Activated CD4-positive, alpha-beta T cell treated with anti-CD3 and anti-CD28 coated beads for 36 hours (primary cell): ENCODE results near the gene IMP3. TPM values are rescaled to one million over a fixed set of nuclear protein-coding genes. Genes with fewer than 3 reads are reported as not detected.

Experiments
- ATAC-seq: fragments of 200-7000 bp; cut with Tn5 transposase; one replicate; pipeline ENCODE4 v1.10.0; 2021; ENCODE audit warnings: mild to moderate bottlenecking, moderate library complexity
- CTCF ChIA-PET: fragments of 350-600 bp; sonication (Branson Sonifier 250); formaldehyde crosslinking; loops from one replicate; lab custom pipeline; 2021; ENCODE audit warnings: antibody characterized with exemption; lab: Charles Lee
- POLR2A ChIA-PET: fragments of 350-600 bp; sonication (Branson Sonifier 250); formaldehyde crosslinking; loops from one replicate; lab custom pipeline; 2021; ENCODE audit warnings: antibody characterized with exemption, inconsistent platforms; lab: Charles Lee
- DNase-seq: peaks from one replicate; pipeline ENCODE4 v3.0.0-alpha.2; 2020
- H3K27ac Mint-ChIP-seq: one replicate; pipeline ENCODE4 v1.8.0; 2021; ENCODE audit warnings: mixed read lengths
- H3K27me3 Mint-ChIP-seq: one replicate; pipeline ENCODE4 v1.8.0; 2021; ENCODE audit warnings: mixed read lengths
- H3K36me3 Mint-ChIP-seq: one replicate; pipeline ENCODE4 v1.8.0; 2021; ENCODE audit warnings: low read depth, mixed read lengths
- H3K4me1 Mint-ChIP-seq: one replicate; pipeline ENCODE4 v1.8.0; 2021; ENCODE audit warnings: mixed read lengths
- H3K4me3 Mint-ChIP-seq: one replicate; pipeline ENCODE4 v1.8.0; 2021; ENCODE audit warnings: mild to moderate bottlenecking, moderate library complexity, mixed read lengths
- H3K9me3 Mint-ChIP-seq: one replicate; pipeline ENCODE4 v1.8.0; 2021; ENCODE audit warnings: low read depth, mixed read lengths
- intact Hi-C, 2 experiments: fragments of 100-400 bp; cut with DNase I in 1 of 2; cut with micrococcal nuclease in 1 of 2; formaldehyde crosslinking; loops; one replicate each; pipeline versions ENCODE4 v1.14.2 to v1.15.1; 2022 to 2024; cut with DNase I, micrococcal nuclease
- total RNA-seq, 2 experiments: library from RNA; stranded (reverse); gene quantifications; one replicate each; pipeline ENCODE4 v1.2.3, GENCODE V29; 2021

The IMP3 gene
- total RNA-seq, 2 experiments from 2014 or later, result 80.3 to 87.5 TPM

- CTCF ChIA-PET, result no interaction called here
- no peaks in the 10 kb centered on the region for H3K36me3 Mint-ChIP-seq
- no peaks in the 10 kb centered on the region for H3K27me3 Mint-ChIP-seq
- DNase-seq, result no peak
- no peak overlapping the region for H3K4me3 Mint-ChIP-seq
- POLR2A ChIA-PET, result no interaction called here
- H3K4me1 Mint-ChIP-seq, result no peaks in the 10 kb centered on the region
- H3K27ac Mint-ChIP-seq, result no peak overlapping the region
- ATAC-seq, result no peak
- no peaks in the 10 kb centered on the region for H3K9me3 Mint-ChIP-seq
- intact Hi-C loops, result no loop called here
These were observed 19.2 kb upstream of the IMP3 start for GRCh38 chr15:75659141-75659771.

- no peak overlapping the region for H3K4me3 Mint-ChIP-seq
- ATAC-seq (no peak), DNase-seq (no peak)
- H3K27me3 Mint-ChIP-seq, result no peaks in the 10 kb centered on the region
- H3K36me3 Mint-ChIP-seq, result no peaks in the 10 kb centered on the region
- no peaks in the 10 kb centered on the region for H3K9me3 Mint-ChIP-seq
- CTCF ChIA-PET, result no interaction called here
- peaks cover 3% of the 10 kb centered on the region for H3K4me1 Mint-ChIP-seq
- intact Hi-C loops, result no loop called here
- H3K27ac Mint-ChIP-seq, result no peak overlapping the region
- POLR2A ChIA-PET, result no interaction called here
These were observed 16.8 kb upstream of the IMP3 start for GRCh38 chr15:75656813-75657212.

DNA sequence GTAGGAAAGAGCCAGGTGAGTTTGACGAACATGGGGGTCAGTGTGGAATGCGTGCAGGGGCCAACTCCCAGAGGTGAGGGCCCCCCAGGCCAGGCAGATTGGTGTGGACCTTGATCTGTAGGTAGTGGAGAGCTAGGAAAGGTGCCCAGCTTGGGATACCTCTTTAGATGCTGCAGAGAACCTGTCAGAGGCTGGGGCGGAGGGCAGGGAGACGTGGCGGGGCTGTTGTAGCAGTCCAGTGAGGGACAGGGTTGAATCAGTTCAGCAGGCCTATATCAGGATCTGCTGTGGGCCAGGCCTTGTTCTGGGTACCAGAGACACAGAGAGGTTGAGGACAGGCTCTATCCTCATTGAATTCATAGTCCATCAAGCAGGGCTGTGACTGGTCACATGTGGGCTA is 16.3 kb upstream of the IMP3 start:
- intact Hi-C loops, result no loop called here
- no peak overlapping the region for H3K27ac Mint-ChIP-seq
- DNase-seq (no peak), ATAC-seq (no peak)
- no peaks in the 10 kb centered on the region for H3K9me3 Mint-ChIP-seq
- ChIA-PET POLR2A (no interaction called here), CTCF (no interaction called here)
- no peaks in the 10 kb centered on the region for H3K36me3 Mint-ChIP-seq
- no peaks in the 10 kb centered on the region for H3K27me3 Mint-ChIP-seq
- H3K4me3 Mint-ChIP-seq, result no peak overlapping the region
- H3K4me1 Mint-ChIP-seq, result peaks cover 5% of the 10 kb centered on the region

GRCh38 chr15:75655931-75656330 is 15.9 kb upstream of the IMP3 start:
- H3K27ac Mint-ChIP-seq, result no peak overlapping the region
- intact Hi-C loops, result no loop called here
- CTCF ChIA-PET, result interaction anchor here (0.7 kb wide), 1 partner anchor 337 kb away, joined by 3 read pairs; no protein-coding TSS in a partner anchor

GRCh38 chr15:75654201-75654907 is 14.3 kb upstream of the IMP3 start:
- CTCF ChIA-PET, result interaction anchor here (0.7 kb wide), 1 partner anchor 15 kb away, joined by 3 read pairs; no protein-coding TSS in a partner anchor
- DNase-seq, result no peak
- peaks cover 11% of the 10 kb centered on the region for H3K4me1 Mint-ChIP-seq
- H3K36me3 Mint-ChIP-seq, result no peaks in the 10 kb centered on the region
- intact Hi-C loops, result no loop called here
- POLR2A ChIA-PET, result no interaction called here
- H3K9me3 Mint-ChIP-seq, result no peaks in the 10 kb centered on the region
- H3K27ac Mint-ChIP-seq, result no peak overlapping the region
- H3K27me3 Mint-ChIP-seq, result no peaks in the 10 kb centered on the region
- no peak for ATAC-seq
- no peak overlapping the region for H3K4me3 Mint-ChIP-seq

More at GRCh38 chr15:75655931-75656330, 15.9 kb upstream of the IMP3 start:
- Mint-ChIP-seq H3K36me3 (no peaks in the 10 kb centered on the region), H3K4me3 (no peak overlapping the region), H3K4me1 (peaks cover 9% of the 10 kb centered on the region), H3K9me3 (no peaks in the 10 kb centered on the region), H3K27me3 (no peaks in the 10 kb centered on the region)
- POLR2A ChIA-PET, result no interaction called here
- ATAC-seq (no peak), DNase-seq (no peak)

DNA sequence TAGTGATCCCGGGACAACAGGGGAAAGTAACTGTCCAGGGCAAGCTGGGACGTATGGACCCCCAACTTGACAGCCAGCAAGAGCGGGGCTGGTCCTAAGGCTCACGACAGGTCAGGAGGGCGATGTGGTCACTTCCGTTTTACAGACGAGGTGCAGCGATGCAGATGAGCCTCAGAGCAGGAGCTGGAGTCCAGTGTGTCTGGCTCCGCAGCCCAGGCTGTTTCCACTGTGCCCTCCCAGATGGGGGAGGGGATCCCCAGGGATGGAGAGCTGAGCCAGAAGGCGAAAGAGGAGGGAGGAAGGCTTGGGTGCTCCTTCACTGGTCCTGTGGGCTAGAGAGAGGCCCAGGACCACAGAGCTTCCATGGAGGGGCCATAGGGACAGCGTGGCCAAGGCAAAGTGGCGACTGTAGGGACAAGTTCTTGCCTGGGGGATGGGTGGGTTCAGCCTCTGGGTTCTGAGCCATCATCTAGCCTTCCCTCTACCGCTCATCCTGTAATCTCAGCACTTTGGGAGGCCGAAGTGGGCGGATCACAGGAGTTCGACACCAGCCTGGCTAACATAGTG is 13.4 kb upstream of the IMP3 start:
- ChIA-PET CTCF (no interaction called here), POLR2A (no interaction called here)
- DNase-seq (no peak), ATAC-seq (no peak)
- H3K27ac Mint-ChIP-seq, result no peak overlapping the region
- no peaks in the 10 kb centered on the region for H3K9me3 Mint-ChIP-seq
- no peak overlapping the region for H3K4me3 Mint-ChIP-seq
- no peaks in the 10 kb centered on the region for H3K36me3 Mint-ChIP-seq
- intact Hi-C loops, result no loop called here
- no peaks in the 10 kb centered on the region for H3K27me3 Mint-ChIP-seq
- peaks cover 11% of the 10 kb centered on the region for H3K4me1 Mint-ChIP-seq

DNA sequence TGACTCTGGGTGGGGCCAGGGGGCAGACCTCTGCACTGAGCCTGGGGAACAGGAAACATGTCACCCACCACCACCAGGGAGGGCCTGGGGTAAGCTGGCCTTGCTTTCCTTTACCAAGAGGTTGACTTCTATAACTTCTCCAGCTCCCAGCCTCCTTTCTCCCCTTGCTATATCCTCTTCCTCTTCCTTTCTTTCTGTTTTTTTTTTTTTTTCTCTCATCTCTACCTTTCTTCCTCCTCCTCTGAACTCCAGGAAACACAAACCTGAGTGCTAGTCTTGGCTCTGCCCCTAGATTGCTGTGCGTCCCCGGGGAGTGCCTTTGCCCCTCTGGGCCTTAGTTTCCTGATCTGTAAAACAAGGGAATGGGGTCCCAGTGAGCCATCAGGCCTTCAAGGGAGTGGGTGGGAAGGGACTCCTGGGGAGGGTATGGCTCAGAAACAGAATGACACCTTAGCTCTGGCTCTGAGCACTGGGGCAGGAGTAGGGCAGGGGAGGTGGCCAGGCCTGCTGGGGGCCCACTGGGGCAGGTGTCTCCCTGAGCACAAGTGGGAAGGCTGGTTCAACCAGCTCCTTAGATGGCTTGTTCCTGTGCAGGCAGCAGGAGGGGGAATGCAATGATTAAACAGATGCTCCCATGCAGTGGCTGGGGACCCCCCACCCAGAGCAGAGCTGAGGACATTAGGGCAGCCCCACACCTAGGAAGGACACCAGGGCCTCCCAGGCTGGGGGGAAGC is 12.0 kb upstream of the IMP3 start:
- intact Hi-C loops, result no loop called here
- peaks cover 14% of the 10 kb centered on the region for H3K4me1 Mint-ChIP-seq
- no peak overlapping the region for H3K4me3 Mint-ChIP-seq
- ChIA-PET CTCF (no interaction called here), POLR2A (interaction anchor here (0.6 kb wide), 1 partner anchor 730 kb away, joined by 8 read pairs; no protein-coding TSS in a partner anchor)
- no peaks in the 10 kb centered on the region for H3K9me3 Mint-ChIP-seq
- no peaks in the 10 kb centered on the region for H3K36me3 Mint-ChIP-seq
- no peak for ATAC-seq
- no peaks in the 10 kb centered on the region for H3K27me3 Mint-ChIP-seq
- no peak overlapping the region for H3K27ac Mint-ChIP-seq
- DNase-seq, result no peak

DNA sequence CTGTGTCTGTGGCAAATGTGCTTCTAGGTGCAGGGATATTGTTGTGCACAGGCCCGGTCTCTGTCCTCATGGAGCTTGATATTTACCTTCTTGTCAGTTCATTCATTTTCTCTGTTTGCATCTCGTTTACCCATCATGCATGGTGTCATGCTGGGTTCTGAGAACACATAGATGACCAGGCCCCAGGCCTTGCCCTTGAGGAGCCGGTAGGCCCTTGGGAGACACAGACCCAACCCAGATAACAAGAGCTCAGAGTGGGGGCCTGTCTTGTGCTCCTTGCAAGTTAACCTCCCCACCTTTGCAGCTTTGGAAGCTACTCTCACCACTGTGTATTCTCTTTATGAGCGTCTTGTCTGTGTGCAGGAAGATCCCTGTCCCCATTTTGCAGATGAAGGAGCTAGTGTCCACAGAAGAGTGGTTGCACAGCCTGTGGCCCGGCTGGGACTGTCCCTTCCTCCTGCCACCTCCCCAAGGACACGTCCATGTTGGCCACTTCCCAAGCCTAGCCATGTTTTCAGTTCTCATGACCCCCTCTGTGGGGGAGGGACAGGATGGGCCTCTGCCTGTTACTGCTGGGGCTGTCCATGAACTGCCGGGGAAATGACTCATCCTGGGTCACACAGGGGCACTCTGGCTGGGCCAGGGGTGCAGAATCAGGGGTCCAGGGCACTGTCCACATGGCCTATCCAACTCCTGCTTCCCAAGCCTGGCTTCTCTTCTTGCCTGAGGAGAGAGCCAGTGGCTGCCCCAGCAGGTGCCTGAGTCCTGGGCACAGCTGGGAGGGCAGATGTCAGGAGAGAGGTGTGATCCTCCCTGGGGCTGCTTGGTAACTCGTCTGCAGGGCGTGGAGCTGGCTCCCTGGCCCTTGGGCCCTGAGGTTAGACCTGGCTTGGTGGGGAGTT is 11.1 kb upstream of the IMP3 start:
- Mint-ChIP-seq H3K27me3 (no peaks in the 10 kb centered on the region), H3K4me3 (no peak overlapping the region), H3K4me1 (peaks cover 20% of the 10 kb centered on the region), H3K36me3 (no peaks in the 10 kb centered on the region), H3K9me3 (no peaks in the 10 kb centered on the region), H3K27ac (peak overlapping the region; percentile 9)
- ChIA-PET CTCF (interaction anchor here (0.5 to 2.4 kb wide), 3 partner anchors 11 to 1344 kb away, joined by 3 to 11 read pairs (median 4); partner anchors contain the start of gene IMP3), POLR2A (interaction anchor here (0.5 kb wide), 1 partner anchor 105 kb away, joined by 3 read pairs; no protein-coding TSS in a partner anchor)
- ATAC-seq, result peak; percentile 17
- DNase-seq, result no peak
- intact Hi-C loops, result no loop called here

DNA sequence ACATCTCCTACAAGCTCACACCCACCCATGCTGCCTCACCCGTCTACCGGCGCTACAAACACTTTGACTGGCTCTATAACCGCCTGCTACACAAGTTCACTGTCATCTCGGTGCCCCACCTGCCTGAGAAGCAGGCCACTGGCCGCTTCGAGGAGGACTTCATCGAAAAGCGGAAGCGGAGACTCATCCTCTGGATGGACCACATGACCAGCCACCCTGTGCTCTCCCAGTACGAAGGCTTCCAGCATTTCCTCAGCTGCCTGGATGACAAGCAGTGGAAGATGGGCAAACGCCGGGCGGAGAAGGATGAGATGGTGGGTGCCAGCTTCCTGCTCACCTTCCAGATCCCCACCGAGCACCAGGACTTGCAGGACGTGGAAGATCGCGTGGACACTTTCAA is 9.8 kb upstream of the IMP3 start:
- Mint-ChIP-seq H3K9me3 (no peaks in the 10 kb centered on the region), H3K27me3 (no peaks in the 10 kb centered on the region), H3K4me1 (peaks cover 20% of the 10 kb centered on the region), H3K36me3 (no peaks in the 10 kb centered on the region), H3K27ac (no peak overlapping the region), H3K4me3 (peak overlapping the region; percentile 16)
- DNase-seq, result no peak
- no peak for ATAC-seq
- intact Hi-C loops, result loop anchor here (5.0 to 10.0 kb wide), 3 partner anchors 32 to 1035 kb away; partner anchors contain the start of genes C15orf39 (in 1 of the 2) and CLK3 (in 1 of the 2)
- ChIA-PET POLR2A (interaction anchor here (0.6 kb wide), 2 partner anchors 24 to 196 kb away, joined by 3 to 6 read pairs; partner anchors contain the start of gene SNUPN), CTCF (interaction anchor here (0.6 to 2.4 kb wide), 3 partner anchors 10 to 744 kb away, joined by 3 to 11 read pairs (median 3); partner anchors contain the start of gene IMP3)

- ChIA-PET CTCF (interaction anchor here (1.3 to 2.4 kb wide), 2 partner anchors 9 to 51 kb away, joined by 3 to 11 read pairs; partner anchors contain the start of gene IMP3), POLR2A (interaction anchor here (0.6 kb wide), 2 partner anchors 24 to 195 kb away, joined by 3 to 6 read pairs; partner anchors contain the start of gene SNUPN)
- Mint-ChIP-seq H3K27me3 (no peaks in the 10 kb centered on the region), H3K36me3 (no peaks in the 10 kb centered on the region), H3K4me1 (peaks cover 20% of the 10 kb centered on the region), H3K4me3 (peak overlapping the region; percentile 76), H3K9me3 (no peaks in the 10 kb centered on the region), H3K27ac (no peak overlapping the region)
- ATAC-seq (no peak), DNase-seq (no peak)
- intact Hi-C loops, result loop anchor here (5.0 to 10.0 kb wide), 3 partner anchors 33 to 1034 kb away; partner anchors contain the start of genes C15orf39 (in 1 of the 2) and CLK3 (in 1 of the 2)
These were observed 9.2 kb upstream of the IMP3 start for GRCh38 chr15:75649045-75649761.
